Measurements from ENCODE around the gene CEND1. TPM values are rescaled to one million over a fixed set of nuclear protein-coding genes. Genes with fewer than 3 reads are reported as not detected.

The CEND1 gene
- total RNA-seq, 4 donors from 2014 or later: 0.17 to 2.9 (median 0.58) TPM

DNA sequence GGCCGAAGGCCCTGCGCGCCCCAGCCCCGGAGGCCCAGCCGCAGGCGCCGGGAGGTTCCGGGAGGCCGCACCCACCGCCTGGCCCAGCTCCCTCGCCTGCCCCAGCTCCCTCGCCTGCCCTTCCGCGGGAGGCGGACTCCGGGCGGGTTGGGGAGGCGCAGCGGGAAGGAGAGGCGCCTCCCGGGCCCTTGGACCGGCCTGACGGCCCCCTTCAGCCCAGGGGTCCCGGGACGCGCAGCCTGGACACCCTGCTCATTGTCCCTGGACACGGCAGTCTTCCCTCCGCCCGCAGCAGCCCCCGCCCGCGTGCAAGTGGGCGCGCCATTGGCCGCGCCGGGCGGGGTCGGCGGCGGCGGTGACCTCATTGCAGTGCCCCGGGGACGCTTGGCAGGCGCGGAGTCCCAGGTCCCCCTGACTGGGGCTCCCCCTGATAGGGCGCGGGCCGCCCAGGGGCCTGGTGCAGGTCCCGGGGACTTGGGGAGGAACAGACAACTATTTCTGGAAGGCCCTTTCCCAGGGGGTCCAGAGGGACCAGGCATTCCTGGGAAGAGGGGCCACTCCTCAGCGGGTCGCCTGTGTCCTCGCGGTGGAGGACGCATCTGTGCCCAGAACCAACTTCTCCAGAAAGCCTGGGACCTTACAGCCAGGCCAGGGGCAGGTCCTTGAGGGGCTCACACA lies 43.4 kb upstream of the CEND1 start:
- H3K27me3 ChIP-seq: peaks cover 43% of the 10 kb centered on the region
- H3K9me3 ChIP-seq: no peaks in the 10 kb centered on the region
- H3K4me1 ChIP-seq: peaks cover 0 to 96% (median 46%) of the 10 kb centered on the region in 3 donors
- no peak for TF ChIP-seq EP300 (IDR thresholded peaks at IDR 0.05)
- TF ChIP-seq POLR2AphosphoS5 (IDR thresholded peaks at IDR 0.05): peak; percentile 50
- peak in 1 of 2 donors; percentile 34 for TF ChIP-seq POLR2A (IDR thresholded peaks at IDR 0.05)
- ATAC-seq: peak; percentile 61
- H3K36me3 ChIP-seq: peaks cover 0 to 25% of the 10 kb centered on the region in 2 donors
- WGBS, 2 donors (ENCODE audit: low coverage in 1 of 2): no CpG with 5 or more reads among the region's 55 CpGs
- H3K27ac ChIP-seq: peak overlapping the region; percentile 66 to 89 (median 84)
- H3K4me3 ChIP-seq: peak overlapping the region; percentile 73 to 87

DNA sequence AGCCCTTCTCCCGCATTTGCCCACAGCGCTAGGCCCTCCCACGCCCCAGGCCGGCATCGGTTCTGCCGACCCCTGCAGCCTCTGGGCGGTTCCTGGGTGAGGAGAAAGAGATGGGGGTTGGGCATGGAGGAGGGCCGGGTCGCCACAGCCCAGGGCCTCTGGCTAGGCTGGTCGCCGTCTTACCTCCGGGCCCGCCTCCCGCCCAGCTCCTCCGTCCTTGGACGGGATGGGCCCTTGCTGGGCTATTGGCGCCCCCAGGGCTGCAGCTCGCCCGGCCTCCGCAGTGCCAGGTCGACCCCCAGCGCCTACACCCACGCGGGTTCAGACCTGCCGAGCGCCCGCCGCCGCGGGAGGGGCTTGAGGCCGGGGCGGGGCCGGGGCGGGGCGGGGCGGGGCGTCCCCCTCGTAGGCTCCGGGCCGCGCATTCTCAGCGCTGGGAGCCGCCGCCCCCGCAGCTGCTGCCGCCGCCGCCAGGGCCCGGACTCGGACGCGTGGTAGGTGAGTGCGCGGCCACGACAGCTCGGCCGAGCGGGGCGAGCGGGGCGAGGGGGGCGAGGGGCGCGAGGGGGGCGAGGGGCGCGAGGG lies 42.7 kb upstream of the CEND1 start, which contains the start of gene CD151:
CD151 (plus strand) TSS at position 424 of the 585 bp plus-strand sequence. CDS start 3,118 bp downstream, outside the sequence.
- H3K27ac ChIP-seq: peak within 1 kb of the TSS; percentile 66 to 89 (median 84)
- H3K4me1 ChIP-seq: peaks cover 0 to 96% (median 46%) of the 10 kb centered on the region in 3 donors
- no peaks in the 10 kb centered on the region for H3K9me3 ChIP-seq
- H3K27me3 ChIP-seq: peaks cover 50% of the 10 kb centered on the region
- ATAC-seq: peak; percentile 68
- WGBS, 2 donors (ENCODE audit: low coverage in 1 of 2): no CpG with 5 or more reads among the region's 67 CpGs
- H3K36me3 ChIP-seq: peaks cover 0 to 18% of the 10 kb centered on the region in 2 donors
- peak within 1 kb of the TSS; percentile 73 to 87 for H3K4me3 ChIP-seq
- no peak for TF ChIP-seq EP300 (IDR thresholded peaks at IDR 0.05)
- no peak for TF ChIP-seq POLR2A (IDR thresholded peaks at IDR 0.05)
- TF ChIP-seq, protein P1, sequence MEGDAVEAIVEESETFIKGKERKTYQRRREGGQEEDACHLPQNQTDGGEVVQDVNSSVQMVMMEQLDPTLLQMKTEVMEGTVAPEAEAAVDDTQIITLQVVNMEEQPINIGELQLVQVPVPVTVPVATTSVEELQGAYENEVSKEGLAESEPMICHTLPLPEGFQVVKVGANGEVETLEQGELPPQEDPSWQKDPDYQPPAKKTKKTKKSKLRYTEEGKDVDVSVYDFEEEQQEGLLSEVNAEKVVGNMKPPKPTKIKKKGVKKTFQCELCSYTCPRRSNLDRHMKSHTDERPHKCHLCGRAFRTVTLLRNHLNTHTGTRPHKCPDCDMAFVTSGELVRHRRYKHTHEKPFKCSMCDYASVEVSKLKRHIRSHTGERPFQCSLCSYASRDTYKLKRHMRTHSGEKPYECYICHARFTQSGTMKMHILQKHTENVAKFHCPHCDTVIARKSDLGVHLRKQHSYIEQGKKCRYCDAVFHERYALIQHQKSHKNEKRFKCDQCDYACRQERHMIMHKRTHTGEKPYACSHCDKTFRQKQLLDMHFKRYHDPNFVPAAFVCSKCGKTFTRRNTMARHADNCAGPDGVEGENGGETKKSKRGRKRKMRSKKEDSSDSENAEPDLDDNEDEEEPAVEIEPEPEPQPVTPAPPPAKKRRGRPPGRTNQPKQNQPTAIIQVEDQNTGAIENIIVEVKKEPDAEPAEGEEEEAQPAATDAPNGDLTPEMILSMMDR (IDR thresholded peaks at IDR 0.05): peak in 1 of 4 experiments; percentile 30
- peak; percentile 31 for TF ChIP-seq POLR2AphosphoS5 (IDR thresholded peaks at IDR 0.05)

DNA sequence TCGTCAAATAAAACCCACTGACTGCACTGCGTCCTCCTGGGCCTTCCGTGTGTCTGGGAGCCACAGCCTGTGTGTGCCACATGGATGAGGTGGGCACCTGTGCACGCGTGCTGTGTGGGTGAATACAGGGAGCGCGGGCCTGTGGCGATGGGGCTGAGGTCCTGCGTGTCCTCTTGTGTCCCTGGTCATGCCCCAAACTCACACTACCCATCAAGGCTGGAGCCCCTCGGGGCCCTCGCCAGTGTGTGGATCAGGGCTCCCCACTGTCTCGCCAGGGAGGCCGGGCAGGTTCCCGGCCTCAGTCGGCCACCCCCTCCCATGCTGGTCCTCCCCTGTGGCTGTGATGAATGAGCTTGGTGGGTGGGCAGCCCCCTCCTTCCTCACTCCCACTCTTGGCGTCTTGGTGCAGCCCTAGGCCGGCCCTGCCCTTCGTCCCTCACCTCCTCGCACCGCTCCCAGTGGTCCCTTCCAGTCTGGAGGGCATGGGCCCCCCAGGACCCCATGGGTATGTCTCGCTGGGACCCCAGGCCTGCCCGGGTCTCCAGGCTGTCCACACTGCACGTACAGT lies 42.2 kb upstream of the CEND1 start:
- WGBS, 2 donors (ENCODE audit: low coverage in 1 of 2): 80 to 91% methylated on average over 3 to 5 of the region's 23 CpGs
- Histone ChIP-seq H3K27me3 (peaks cover 55% of the 10 kb centered on the region), H3K9me3 (no peaks in the 10 kb centered on the region), H3K4me1 (peaks cover 0 to 96% (median 50%) of the 10 kb centered on the region in 3 donors), H3K4me3 (peak overlapping the region in 1 of 2 donors; percentile 87), H3K36me3 (peaks cover 0 to 13% of the 10 kb centered on the region in 2 donors), H3K27ac (peak overlapping the region in 3 of 4 donors; percentile 82 to 89 (median 87))
- TF ChIP-seq, protein P1 (IDR thresholded peaks at IDR 0.05): no peak
- no peak for TF ChIP-seq EP300 (IDR thresholded peaks at IDR 0.05)
- TF ChIP-seq POLR2AphosphoS5 (IDR thresholded peaks at IDR 0.05): no peak
- no peak for TF ChIP-seq POLR2A (IDR thresholded peaks at IDR 0.05)
- ATAC-seq: no peak

DNA sequence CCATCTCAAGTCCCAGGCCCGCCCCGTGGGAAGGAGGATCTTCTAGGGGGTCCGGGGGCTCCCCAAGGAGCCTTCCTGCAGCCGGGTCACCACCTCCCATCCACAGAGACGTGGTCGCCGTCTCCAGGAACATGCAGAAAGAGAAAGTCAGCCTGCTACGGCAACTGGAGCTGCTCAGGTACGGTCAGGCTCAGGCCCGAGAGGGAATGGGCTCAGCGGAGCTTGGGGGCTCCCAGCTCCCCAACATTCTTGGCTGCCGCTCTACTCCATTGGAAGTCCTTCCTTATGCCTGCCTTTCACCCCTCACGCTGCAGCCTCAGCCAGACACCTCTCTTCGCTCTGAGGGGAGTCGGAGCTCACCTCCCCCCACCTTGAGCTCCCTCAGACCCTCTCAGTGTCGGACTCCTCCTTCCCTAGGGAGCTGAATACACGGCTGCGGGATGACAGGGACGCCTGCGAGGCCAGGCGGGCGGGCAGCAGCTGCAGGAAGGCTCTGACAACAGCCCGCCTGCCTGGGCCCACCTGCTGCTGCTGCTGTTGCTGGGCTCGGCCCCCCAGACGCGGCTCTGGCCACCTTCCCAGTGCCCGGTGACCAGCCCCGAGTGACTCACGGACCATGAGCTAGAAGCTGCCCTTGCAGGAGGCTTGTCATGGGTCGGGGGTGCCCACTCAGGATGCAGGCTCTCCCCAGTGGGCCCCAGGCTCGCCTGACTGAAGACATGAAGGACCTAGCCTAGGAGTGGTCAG lies 41.4 kb upstream of the CEND1 start:
- Histone ChIP-seq H3K4me1 (peaks cover 0 to 96% (median 53%) of the 10 kb centered on the region in 3 donors), H3K9me3 (no peaks in the 10 kb centered on the region), H3K27me3 (peaks cover 63% of the 10 kb centered on the region), H3K4me3 (no peak overlapping the region), H3K36me3 (peaks cover 0 to 5% of the 10 kb centered on the region in 2 donors), H3K27ac (no peak overlapping the region)
- no peak for ATAC-seq
- TF ChIP-seq POLR2A (IDR thresholded peaks at IDR 0.05) (no peak), POLR2AphosphoS5 (IDR thresholded peaks at IDR 0.05) (no peak), EP300 (IDR thresholded peaks at IDR 0.05) (no peak)
- TF ChIP-seq, protein P1 (IDR thresholded peaks at IDR 0.05): no peak
- WGBS, 2 donors (ENCODE audit: low coverage in 1 of 2): 29 to 90% methylated on average over 2 to 5 of the region's 31 CpGs

All from gastroesophageal sphincter (tissue), 4 donors.